A549 (cell line): ENCODE measurements around the gene TTC7B.

Source experiments
- NR3C1 ChIP-seq: fragments of >200 bp; sonication (Bioruptor Twin); formaldehyde crosslinking; IDR thresholded peaks from 3 replicates; pipeline ENCODE4 v1.6.1; 2017
- RFX5 ChIP-seq: fragments of 450-650 bp; IDR thresholded peaks from 2 replicates; pipeline ENCODE4 v1.7.1; 2014; ENCODE audit warnings: antibody characterized with exemption, mild to moderate bottlenecking, moderate library complexity
- TF ChIP-seq, protein P1 (sequence below): fragments of >200 bp; sonication (Bioruptor Twin); formaldehyde crosslinking; IDR thresholded peaks from 3 replicates; pipeline ENCODE4 v1.5.1; 2016
- TF ChIP-seq, protein P2 (sequence below): IDR thresholded peaks from 2 replicates; pipeline ENCODE4 v1.6.1; 2012

DNA sequence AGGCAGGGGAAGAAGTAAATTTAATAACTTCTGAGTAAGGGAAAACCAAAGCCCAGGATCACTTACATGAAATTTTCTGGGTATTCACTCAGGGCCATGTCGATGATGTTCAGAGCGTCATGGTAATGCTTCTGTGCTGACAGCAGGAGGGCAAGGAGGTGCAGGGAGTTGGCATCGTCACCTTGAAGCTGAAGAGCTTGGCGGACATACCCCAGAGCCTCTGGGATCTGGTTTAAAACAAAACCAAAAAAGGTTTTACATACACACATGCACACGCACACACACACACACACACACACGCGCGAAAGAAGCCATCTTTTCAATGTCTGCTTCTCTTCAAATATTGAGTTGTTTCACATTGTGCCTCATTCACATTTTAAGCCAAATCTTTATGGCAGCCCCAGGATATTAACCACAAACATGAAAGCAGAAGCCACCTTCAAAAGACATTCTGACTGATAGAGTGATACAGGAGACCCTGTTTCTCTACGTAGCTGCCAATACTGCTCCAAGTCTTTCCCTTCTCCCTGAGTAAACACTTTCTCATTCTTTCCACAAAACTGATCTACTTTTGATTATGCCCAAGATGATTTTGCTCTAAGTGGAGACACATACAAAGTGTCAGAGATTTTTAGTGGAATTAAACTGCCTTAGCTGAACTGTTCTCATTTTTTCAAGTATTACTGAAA is 172.1 kb downstream of the TTC7B start:
- TF ChIP-seq, protein P1, sequence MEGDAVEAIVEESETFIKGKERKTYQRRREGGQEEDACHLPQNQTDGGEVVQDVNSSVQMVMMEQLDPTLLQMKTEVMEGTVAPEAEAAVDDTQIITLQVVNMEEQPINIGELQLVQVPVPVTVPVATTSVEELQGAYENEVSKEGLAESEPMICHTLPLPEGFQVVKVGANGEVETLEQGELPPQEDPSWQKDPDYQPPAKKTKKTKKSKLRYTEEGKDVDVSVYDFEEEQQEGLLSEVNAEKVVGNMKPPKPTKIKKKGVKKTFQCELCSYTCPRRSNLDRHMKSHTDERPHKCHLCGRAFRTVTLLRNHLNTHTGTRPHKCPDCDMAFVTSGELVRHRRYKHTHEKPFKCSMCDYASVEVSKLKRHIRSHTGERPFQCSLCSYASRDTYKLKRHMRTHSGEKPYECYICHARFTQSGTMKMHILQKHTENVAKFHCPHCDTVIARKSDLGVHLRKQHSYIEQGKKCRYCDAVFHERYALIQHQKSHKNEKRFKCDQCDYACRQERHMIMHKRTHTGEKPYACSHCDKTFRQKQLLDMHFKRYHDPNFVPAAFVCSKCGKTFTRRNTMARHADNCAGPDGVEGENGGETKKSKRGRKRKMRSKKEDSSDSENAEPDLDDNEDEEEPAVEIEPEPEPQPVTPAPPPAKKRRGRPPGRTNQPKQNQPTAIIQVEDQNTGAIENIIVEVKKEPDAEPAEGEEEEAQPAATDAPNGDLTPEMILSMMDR, result no peak
- TF ChIP-seq NR3C1 (no peak), RFX5 (no peak)
- TF ChIP-seq, protein P2, sequence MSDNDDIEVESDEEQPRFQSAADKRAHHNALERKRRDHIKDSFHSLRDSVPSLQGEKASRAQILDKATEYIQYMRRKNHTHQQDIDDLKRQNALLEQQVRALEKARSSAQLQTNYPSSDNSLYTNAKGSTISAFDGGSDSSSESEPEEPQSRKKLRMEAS, result no peak
